ENCODE results near the gene ACSL5. TPM values are rescaled to one million over a fixed set of nuclear protein-coding genes. Genes with fewer than 3 reads are reported as not detected.

ACSL5 gene
- total RNA-seq, 1 experiment from 2014 or later = not detected

GRCh38 chr10:112393827-112394226 is 19.9 kb downstream of the ACSL5 start:
- no peaks in the 10 kb centered on the region for H4K20me1 ChIP-seq (ENCODE audit: control insufficient read depth, insufficient read depth, insufficient read length)
- no peaks in the 10 kb centered on the region for H3K9me3 ChIP-seq (ENCODE audit: control insufficient read depth, low read depth, low read length)
- H3K23ac ChIP-seq (ENCODE audit: insufficient read length, low read depth, low read length) = no peak overlapping the region
- no peak overlapping the region for H2BK15ac ChIP-seq (ENCODE audit: low read depth, low read length)
- TF ChIP-seq CTCF (conservative IDR thresholded peaks at IDR 0.05) = no peak
- H3K23me2 ChIP-seq (ENCODE audit: insufficient read length, low read depth, low read length, poor library complexity, severe bottlenecking) = no peaks in the 10 kb centered on the region
- Mint-ChIP-seq H3K36me3 (ENCODE audit: insufficient read depth in 1 of 3, low read depth in 3 of 3) (no peaks in the 10 kb centered on the region), H3K27ac (no peak overlapping the region), H3K4me1 (0 out of 4 replicates have a peak, but pooled peaks cover 0 to 2% of the 10 kb centered on the region in 2 experiments), H3K27me3 (ENCODE audit: low read depth) (no peaks in the 10 kb centered on the region; the same call in 1 of the 2 replicates), H3K4me3 (no peak overlapping the region), H3K9me3 (no peaks in the 10 kb centered on the region)
- no peak overlapping the region for H3K56ac ChIP-seq (ENCODE audit: insufficient read length, low read depth, low read length)
- no peak overlapping the region for H3K4me2 ChIP-seq (ENCODE audit: insufficient read depth, insufficient read length, low read length)
- H2BK5ac ChIP-seq (ENCODE audit: insufficient read length, low read length) = no peak overlapping the region
- no peak overlapping the region for H4K5ac ChIP-seq (ENCODE audit: insufficient read length, low read depth, low read length)
- no peak overlapping the region for H2AK5ac ChIP-seq (ENCODE audit: insufficient read length, low read length)
- no peak overlapping the region for H3K27ac ChIP-seq (ENCODE audit: insufficient read length, low read depth, low read length)
- H2BK12ac ChIP-seq (ENCODE audit: insufficient read length, low read depth, low read length) = no peak overlapping the region
- no peaks in the 10 kb centered on the region for H3K27me3 ChIP-seq (ENCODE audit: insufficient read depth, low read length)
- H3K18ac ChIP-seq (ENCODE audit: insufficient read length, low read depth, low read length) = no peak overlapping the region
- H3K4me1 ChIP-seq (ENCODE audit: insufficient read depth, low read length) = no peaks in the 10 kb centered on the region
- H3T11ph ChIP-seq (ENCODE audit: low read length) = no peak overlapping the region
- no peak overlapping the region for H4K8ac ChIP-seq (replicated peaks; ENCODE audit: insufficient read length, low read depth, low read length)
- H2BK120ac ChIP-seq (ENCODE audit: low read depth, low read length, poor library complexity, severe bottlenecking) = no peak overlapping the region
- WGBS (ENCODE audit: extremely low coverage, insufficient read length, low lambda C conversion rate) = no CpG with 5 or more reads among the region's 2 CpGs
- H3K79me2 ChIP-seq (ENCODE audit: insufficient read depth, low read length) = no peaks in the 10 kb centered on the region
- H3K4ac ChIP-seq (ENCODE audit: low read depth, low read length) = no peak overlapping the region
- H3K79me1 ChIP-seq (ENCODE audit: insufficient read depth, low read depth, low read length, poor library complexity, severe bottlenecking) = no peaks in the 10 kb centered on the region
- H2AFZ ChIP-seq (ENCODE audit: low read length) = no peak overlapping the region
- DNase-seq = no peak
- no peak overlapping the region for H3K14ac ChIP-seq (ENCODE audit: insufficient read depth, low read length)
- H3K9ac ChIP-seq (ENCODE audit: extremely low read depth, insufficient read length, low read length) = no peak overlapping the region
- H4K91ac ChIP-seq (ENCODE audit: insufficient read length, low read depth, low read length) = no peak overlapping the region
- H2BK20ac ChIP-seq (ENCODE audit: low read depth, low read length, poor library complexity, severe bottlenecking) = no peak overlapping the region

Data from H9 (cell line).